NCI-H82 treated with DMSO at 0.1 percent for 48 hours (cell line): Measurements from ENCODE around the gene KCNK16.

Experiments
- DNase-seq: peaks from one replicate; lab custom pipeline; 2025; ENCODE audit not compliant: unreplicated experiment; lab: John Stamatoyannopoulos, UW

KCNK16 gene

DNA sequence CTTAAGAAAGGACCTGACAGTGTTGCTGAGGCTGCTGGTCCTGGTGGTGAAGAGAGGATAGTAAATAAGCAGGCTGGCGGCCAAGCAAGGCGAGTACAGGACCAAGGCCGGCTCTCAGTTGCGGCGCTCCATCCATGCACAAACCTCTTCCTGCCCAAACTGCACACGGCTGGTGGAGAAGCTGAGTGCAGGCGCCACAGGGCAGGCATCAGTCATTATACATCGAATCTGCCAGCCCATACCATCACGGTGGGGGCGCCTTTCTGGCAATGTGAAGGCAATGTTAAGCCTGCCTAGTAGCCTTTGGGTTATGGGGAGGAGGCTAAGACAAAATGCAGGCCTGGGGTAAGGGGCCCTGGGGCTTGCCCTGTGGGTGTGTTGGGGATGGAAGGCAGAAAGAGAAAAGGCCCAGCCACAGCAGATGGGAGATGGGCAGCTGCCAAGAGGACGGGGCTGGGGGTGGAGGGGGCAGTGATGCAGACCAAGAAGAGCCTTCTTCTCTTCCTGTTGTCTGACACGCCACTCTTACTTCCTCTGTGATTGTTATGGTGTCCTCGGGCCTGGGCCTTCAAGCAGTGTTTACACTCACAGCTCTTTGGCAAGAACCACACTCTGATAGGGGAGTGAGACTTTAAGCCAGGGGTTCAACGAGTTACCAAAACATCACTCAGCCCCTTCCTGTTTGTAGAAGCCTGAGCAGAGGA, 20.3 kb upstream of the KCNK16 start:
- DNase-seq, result no peak

DNA sequence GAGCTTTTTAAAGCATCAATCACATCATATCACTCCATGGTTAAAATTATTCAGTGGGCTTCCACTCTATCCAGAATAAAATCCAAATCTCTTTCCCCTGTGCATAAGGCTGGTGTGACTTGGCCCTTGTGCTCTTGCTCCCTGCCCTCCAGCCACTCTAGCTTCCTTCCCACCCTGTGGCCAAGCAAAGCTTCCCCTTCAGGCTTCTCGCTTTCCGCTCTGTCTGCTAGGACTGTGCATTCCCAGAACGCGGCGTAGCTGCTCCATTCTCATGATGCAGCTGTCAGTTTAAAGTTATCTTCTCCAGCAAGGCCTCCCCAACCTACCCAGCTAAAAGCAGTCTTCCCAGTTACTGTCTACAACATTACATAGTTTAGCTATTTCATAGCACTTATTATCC, 19.4 kb upstream of the KCNK16 start:
- DNase-seq, result no peak

DNA sequence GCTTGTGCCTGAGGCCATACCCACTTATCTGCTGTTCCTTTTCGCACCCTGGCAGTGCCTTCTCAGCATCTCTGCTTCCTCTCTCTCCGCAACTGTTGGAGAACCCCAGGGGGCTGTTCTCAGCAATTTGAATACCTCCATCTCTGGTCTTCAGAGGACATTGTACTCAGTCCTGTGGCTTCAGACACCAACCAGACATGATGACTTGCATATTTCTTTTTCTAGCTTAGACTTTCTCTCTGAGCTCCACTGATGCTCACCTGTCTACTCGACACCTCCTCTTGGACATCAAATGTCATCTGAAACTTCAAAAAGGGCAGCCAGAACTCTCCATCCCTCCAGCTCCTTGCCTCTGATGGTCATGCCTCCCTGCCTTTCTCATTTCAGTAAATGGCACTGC, 18.9 kb upstream of the KCNK16 start:
- DNase-seq, result no peak

DNA sequence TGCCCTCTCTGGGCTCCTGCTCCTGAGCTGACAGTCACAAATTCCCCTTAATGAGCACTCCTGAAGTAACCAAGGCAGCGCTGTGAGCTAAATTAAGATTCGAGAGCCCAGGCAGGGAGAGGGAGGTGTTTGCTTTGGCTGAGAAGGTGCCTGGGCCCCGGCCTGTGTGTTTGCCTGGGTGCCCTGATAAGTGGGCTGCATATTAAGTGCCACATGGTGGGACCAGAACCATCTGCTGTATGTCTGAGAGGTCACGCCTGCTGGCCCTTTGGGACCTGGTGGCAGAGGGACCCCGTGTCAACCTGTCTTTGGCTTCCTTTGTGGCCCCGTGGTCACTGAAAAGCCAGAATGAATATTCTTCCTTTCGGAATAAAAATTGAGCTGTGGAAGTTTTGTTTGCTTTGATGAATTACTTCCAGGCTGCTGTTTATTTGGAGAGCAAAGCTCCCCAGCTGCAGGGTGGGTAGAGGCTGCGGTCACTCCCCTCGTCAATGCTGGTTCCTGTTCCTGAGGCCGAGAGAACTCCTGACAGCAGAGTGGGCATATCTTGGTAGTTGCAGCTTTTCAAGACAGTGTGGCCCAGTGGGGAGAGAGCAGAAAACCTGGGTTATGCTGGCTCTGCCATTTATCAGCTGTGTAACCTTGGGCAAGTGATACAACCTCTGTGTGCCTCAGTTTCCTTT, 17.5 kb upstream of the KCNK16 start:
- peak; percentile 44 for DNase-seq

DNA sequence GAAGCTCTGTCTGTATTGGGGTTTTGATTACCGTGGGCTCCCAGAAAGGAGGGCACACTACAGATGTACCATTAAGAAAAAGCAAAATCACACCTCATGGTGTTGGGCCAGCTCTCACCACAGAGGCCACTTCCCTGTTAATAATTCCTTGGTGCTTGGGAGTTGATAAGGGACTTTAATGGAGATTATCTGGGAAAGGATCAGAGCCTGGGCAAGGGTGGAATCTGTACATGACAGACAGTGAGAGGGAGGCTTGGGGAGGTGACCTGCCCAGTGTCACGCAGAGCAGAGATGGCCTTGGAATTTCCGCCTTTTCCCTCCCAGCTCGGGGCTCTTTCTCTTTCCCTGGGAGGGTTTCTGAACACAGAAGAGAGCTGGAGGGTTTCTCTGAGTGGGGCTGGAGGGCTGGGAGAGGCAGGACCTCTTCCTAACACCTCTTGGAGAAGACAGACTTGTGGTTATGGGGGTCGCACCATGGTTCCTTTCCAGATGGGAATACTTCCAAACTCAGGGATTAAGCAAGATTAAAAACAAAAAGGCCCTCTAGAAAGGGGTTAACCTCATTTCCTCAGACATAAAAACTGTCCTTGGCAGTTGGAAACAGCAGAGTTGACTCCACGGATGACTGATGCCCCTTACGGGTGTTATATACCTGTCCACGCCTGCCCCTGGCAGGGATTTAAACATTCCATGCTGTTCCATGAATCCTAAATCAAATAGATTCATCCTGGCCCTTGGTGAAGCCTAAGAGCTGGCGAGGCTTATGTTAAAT, 16.8 kb upstream of the KCNK16 start:
- peak; percentile 66 for DNase-seq

DNA sequence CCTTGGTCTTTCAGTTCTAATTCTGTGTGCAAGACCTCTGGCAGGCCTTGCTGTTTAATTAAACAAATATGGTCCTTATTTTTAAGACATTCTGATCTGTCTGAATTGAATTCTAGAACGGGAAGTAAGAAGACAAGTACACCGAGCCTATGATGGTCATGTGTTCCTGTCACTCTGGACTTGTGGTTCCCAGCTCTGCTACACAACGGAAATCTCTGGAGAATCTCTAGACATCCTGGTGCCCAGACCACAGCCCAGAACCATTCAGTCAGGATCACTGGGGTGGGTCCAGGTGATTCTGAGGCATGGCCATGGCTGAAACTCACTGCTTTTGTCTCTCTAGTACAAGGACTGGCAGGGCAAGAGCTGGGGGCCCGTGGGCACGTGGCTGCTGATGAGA, 15.9 kb upstream of the KCNK16 start:
- no peak for DNase-seq

DNA sequence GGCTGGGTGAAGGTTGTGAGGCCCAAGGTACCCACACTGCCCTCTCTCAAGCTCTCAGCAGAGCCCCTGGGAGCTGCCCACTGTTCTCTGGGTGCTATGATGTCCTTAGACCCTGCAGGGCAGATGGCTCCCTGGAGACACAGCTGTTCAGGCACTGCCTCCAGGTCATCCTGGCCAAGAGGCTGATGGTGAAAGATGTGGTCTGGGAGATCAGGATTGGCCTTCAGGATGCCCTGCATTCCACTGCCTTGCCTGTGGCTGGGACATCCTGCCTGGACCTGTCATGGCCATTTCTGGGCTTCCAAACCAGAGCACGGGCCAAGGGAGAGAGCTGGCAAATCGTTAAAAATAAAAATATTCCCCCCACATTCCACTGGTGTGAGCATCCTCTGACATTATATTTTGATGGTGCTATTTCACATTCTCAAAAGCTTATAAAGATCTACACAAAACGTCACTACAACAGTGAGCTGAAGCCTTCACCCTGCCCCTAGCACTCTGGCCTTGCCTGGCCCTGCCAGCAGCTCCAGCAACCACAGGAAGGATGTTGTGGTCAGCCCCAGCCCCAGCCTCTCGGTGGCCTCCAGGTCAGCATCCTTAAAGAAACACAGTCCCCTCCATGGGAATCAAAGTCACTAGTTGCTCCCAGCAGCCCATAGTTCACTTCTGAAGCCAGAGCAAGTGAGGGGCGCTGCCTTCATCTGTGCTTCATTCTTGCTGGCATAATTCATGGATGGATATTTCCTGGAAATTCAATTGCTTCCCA, 13.5 kb upstream of the KCNK16 start:
- no peak for DNase-seq

DNA sequence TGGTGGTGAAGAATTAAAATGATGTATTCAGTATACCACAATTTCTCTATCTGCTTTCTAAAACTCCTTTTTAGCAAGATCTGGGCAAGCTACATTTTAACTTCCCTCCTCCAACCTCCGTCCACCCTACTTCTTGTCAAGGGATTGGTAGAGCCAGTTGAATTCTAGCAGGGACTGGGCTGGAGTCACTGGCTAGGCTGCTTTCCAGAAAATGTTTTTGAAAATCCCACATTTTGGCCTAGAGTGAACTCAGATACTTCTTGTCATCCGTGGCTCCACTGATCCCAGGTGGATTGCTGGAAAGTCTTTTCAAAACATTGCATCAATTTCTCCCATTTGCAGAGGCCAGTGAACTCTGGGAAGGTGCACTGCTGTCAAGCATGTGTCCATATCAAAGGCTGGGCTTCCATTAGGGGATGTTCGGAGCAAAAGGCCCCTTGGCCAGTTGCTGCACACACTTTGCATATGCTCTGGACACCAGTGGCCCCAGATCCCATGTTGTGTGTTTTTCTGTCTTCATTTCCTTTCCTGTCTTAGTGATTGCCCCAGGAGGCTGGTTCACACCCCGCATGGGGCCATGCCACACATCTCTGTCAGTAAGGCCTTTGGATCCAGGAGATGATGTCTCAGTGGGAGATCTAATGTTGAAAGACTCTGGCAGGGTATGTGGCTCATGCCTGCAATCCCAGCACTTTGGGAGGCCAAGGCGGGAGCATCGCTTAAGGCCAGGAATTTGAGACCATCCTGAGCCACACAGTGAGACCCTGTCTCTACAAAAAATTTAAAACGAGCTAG, 11.3 kb upstream of the KCNK16 start:
- no peak for DNase-seq

DNA sequence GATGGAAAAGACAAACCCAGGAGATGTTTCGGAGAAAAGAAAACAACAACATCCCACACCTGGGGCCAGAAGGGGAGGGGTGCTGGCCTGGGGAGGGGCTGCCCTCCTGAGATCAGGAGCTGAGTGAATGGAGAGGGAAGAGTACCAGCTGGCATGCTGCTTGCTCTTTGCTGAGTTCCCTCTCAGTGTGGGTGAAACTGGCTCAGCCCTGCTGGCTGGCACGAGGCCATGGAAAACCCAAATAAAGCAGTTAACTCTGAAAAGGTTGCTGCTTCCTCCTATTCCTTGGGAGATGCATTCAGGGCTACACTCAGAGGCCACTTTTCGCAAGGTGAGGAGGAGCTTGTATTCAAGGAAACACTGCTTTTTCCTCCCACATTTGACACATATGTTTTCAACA, 8.0 kb upstream of the KCNK16 start:
- DNase-seq, result no peak

DNA sequence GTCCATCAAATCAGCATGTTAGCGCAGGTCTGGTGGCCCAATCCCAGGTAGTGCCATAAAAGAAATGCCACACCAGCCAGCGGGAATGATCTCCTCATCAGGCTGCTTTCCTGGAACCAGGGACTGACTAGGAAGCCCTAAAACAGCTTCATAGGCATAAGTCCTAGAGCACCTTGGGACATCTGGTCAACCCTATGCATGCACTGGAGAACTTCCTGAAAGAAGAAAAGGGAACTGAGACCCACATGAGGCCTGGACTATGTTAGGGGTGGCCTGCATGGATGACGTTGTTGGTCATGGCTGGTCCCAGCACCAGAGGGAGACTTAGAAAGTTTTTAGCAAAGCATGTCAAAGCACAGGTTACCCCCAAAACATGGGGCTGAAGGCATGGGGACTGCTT, 7.6 kb upstream of the KCNK16 start:
- no peak for DNase-seq

DNA sequence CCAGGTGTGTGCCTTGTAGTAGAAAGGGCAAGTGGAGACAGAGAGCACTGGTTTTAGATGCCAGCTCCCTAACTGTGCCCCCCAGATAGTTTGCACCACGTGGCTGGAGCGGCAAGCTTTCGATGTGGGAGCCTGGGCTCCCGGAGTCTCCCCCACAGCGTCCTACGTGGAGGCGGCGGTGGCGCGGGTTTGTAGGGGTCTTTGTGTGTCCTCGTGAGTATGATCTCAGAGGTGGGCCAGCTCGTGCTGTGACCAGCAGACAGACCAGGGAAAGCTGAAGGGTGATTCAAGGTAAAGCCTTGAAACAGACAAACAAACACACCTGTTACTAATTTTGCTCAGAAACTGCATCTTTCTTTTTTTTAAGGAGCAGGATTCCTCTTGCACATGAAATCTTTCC, 5.6 kb upstream of the KCNK16 start:
- DNase-seq, result no peak

DNA sequence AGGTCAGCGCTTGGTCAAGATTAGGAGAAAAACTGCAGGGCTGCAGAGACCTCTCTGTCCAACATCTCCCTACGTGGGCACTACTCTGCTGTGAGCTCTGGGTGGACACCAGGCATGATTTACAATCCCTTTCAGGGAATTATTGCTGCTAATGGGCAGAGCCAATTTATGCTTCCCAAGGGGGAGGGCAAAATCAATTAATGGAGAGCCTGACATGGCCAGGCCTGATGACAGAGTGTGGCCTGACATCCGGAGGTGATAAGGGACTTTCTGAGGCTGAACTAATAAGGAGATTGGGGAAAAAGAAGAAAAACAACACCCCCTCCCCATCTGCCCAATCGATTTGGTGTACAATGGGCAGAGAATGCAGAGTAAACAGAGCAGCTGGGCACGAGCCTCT, 5.0 kb upstream of the KCNK16 start:
- DNase-seq, result peak; percentile 52

DNA sequence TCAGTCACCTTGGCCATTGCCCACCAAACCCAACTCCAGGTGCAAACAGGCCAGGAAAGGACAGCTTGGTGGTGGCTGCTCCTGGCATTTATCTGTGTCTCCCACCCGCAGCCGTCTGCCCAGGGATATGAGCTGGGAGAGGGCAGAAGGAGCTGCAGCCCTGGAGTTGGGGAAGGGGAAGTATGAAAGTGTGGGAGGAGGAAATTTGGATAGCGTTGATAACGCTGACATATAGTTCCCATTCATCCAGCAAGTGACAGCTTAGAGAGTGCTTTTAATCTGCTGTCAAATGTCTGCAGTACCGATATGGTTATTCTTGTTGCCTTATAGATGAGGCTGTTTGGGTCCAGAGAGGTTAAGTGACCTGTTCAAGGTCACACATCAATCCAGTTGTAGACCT, 741 bp downstream of the KCNK16 start:
- DNase-seq, result no peak

DNA sequence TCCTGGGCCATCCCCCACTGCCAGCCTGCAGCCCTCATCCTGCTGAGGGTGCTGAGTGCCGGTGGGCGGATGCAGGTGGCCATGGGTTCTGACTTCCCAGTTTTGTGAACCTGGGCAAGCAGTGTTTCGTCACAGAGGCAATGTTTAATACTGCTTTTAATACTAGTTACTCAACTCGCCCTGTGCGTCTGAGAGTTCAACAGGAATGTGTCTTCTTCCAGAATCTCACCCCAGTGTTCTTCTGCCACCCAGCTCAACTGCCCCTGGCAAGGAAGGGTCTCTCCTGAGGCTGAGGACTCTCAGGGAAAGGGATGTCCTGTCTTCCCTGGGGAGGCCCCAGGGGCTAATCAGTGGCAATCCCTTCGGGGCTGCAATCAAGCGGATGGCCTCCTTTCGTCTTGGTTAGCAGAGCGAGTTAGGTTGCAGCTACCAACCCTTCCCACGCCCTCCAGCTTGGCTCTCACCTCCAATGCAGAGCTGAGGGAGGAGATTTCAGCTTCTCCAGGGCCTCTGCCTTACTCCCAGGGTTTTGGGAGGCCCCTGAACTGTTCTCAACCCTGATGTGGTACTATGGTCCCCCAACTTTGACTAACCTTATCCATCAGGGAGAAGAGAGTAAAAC, 2.0 kb downstream of the KCNK16 start:
- no peak for DNase-seq

DNA sequence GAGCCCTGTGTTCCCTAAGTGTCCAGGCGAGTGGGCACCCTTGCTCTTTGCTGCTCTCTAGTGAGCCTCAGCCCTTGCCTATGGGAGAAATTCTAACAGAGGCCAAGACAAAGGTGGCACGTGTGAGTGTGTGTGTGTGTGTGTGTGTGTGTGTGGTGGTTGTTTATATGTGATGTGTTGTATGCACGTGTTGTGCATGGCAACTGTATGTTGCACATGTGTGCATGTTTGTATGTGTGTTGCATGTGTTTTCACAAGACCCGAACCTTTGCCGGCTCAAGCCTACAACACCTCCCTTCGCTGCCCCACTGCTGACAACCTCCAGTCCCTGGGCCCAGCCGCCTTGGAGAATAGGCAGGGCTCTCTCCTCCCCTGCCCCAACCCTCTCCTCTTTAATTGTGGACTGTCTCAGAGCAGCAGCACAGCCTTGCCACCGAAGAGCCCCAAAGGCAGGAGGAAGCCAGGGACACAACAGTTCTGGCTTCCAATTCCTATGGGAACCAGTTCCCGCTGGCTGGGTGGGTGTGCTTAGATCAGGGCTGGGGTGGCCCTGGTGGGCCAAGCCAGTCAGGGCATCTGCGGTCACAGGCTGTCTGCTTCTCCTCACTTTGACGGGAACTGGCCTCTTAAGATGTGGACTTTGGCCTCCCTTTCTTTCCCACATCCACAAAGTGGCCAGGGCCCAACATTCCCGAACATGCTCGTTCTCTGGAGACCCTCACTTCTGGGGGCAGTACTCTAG, 2.7 kb downstream of the KCNK16 start:
- no peak for DNase-seq

DNA sequence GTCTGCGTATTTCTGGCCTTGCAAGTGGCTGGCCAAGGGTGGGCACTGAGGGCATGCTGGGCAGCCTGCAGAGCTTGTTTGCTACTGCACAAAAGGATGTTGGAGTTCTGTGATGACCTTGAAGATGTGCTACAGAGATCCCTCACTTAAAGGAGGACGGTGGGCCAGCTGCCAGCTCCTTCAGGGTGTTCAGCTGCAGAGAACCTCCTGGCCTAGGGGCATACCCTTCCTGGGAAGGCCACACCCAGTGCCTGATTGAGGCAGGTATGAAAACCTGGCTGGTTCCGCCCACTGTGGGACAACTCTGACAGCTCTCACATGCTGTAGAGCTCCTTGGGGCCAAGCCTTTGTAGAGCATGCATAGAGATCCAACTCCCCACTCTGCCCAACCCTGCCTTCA, 5.2 kb downstream of the KCNK16 start:
- no peak for DNase-seq

DNA sequence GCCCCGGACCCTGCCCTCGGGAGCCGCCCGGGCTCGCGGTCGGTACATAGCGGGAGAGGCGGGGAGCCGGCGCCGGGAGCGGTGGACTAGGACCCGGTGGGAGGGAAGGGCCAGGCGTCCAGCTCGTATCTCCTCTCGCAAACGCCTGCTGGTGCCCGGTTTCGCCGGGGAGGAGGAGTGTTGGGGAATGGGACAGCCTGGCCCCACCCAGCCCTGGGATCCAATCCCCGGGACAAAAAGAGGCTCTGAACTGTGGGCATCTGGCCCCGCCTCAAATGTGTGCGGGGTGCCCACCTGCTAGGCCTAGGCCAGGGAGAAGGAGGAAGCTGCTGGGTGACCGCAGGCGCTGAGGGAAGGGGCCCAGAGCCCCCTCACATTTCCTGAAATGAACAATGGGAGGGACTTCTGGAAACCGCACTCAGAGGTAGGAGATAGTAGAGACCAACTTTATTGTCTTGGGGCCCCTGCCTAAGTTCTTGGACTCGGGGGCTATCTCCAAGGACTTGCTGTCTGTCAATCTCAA, 8.2 kb downstream of the KCNK16 start, which contains the start of gene KCNK17:
Gene KCNK17 (minus strand): TSS at position 147 of the 523 bp plus-strand sequence. CDS start 99 bp downstream, at position 48.
- DNase-seq, result no peak

DNA sequence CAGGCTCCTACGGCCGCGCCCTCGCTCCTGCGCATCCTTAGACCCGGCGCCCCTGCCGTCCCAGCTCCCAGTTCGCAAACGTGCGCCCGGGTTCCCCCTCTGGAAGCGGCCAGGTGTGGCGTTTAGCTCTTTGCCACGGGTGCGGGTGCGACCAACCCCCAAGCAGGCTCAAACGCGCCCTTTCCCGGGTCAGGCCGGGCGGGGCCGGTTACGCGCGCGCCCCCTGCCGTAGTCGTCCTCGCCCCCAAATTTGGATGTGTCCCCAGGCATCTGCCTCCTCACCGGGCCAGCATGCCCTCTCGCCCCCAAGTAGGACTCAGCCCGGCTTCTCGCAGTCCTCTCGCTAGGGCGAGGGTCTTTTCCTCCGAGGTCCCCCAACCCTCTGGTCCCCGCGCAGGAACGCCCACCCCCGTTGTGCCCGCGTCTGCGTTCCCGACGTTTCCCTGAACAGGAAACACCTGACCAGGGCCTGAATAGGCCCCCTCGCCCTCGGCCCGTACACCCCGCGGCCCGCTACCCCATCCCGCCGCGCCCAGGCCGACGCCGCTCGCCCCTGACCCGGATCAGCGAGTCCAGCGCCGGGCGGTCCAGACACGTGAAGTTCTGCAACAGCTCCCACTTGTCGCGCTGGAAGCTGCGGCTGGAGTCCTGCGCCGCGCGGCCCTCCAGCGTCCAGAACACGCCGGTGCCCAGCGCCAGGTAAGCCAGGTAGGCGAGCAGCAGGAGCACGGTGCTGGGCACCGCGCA, 8.8 kb downstream of the KCNK16 start:
- no peak for DNase-seq
